K562 (cell line): ENCODE results near the gene PLK5. TPM values are rescaled to one million over a fixed set of nuclear protein-coding genes. Genes with fewer than 3 reads are reported as not detected.
"Not testable (repeated sequence)": the region's sequence is repeated elsewhere in the genome, so short reads cannot be mapped to it uniquely, and the experiment has no call there.

Experiments
- ATAC-seq: fragments of 200-7000 bp; cut with Tn5 transposase; 3 replicates; pipeline ENCODE4 v1.9.1; 2020; ENCODE audit warnings: moderate library complexity
- BruUV-seq: library from RNA; stranded (reverse); fragments of 400-500 nt; replicated peaks from 2 replicates; lab custom pipeline; 2021; lab: Mats Ljungman, UMichigan
- CTCF ChIA-PET: fragments of 300-600 bp; formaldehyde crosslinking; extraction: SDS; loops from one replicate; lab custom pipeline; 2021; ENCODE audit warnings: low intra/inter-chr PET ratio; lab: Yijun Ruan, JAX
- POLR2A ChIA-PET: fragments of 300-600, 350-650 bp; sonication (Branson Sonifier 250); formaldehyde crosslinking; extraction: SDS; loops from one replicate; lab custom pipeline; 2021; ENCODE audit warnings: antibody characterized with exemption, inconsistent platforms; lab: Yijun Ruan, JAX
- DNase-seq, 4 experiments: peaks; one replicate each; pipeline versions ENCODE4 v3.0.0 to v3.0.0-alpha.2; 2011 to 2018; ENCODE audit warnings: low spot score in 3 of 4, mixed read lengths in 3 of 4; ENCODE audit errors: extremely low read depth in 1 of 4
- FAIRE-seq: peaks from 2 replicates; lab custom pipeline; 2011; peaks lifted over from hg19 to GRCh38; lab: Jason Lieb, UNC
- H2AFZ ChIP-seq: 2 replicates; pipeline ENCODE4 v1.6.0; 2011; ENCODE audit warnings: low read depth, low read length, control low read depth, inconsistent platforms
- H3K27ac ChIP-seq: fragments of 200-600 bp; 3 replicates; pipeline ENCODE4 v1.8.0; 2011; ENCODE audit warnings: low read depth, mild to moderate bottlenecking, control low read depth, inconsistent platforms, low read length, moderate library complexity, mixed read lengths; ENCODE audit errors: extremely low read depth
- H3K27me3 ChIP-seq, 2 experiments: fragments of 300-600 bp in 1 of 2; 2 replicates in 1 of 2; 3 replicates in 1 of 2; pipeline versions ENCODE4 v1.6.0 to v1.8.0; 2011; ENCODE audit warnings: inconsistent platforms in 2 of 2, low read length in 2 of 2, mild to moderate bottlenecking in 1 of 2, mixed read lengths in 1 of 2, moderate library complexity in 1 of 2; ENCODE audit not compliant: control insufficient read depth in 2 of 2, insufficient read depth in 2 of 2
- H3K36me3 ChIP-seq: fragments of 300-600 bp; 3 replicates; pipeline ENCODE4 v1.8.0; 2011; ENCODE audit warnings: mild to moderate bottlenecking, low read length, inconsistent platforms; ENCODE audit not compliant: control insufficient read depth, insufficient read depth
- H3K4me1 ChIP-seq, 2 experiments: fragments of 200-600 bp in 1 of 2; replicated peaks in 1 of 2; 2 replicates in 1 of 2; 3 replicates in 1 of 2; pipeline versions ENCODE4 v1.5.1 to v1.8.0; 2011; ENCODE audit warnings: inconsistent platforms in 2 of 2, low read length in 2 of 2, mild to moderate bottlenecking in 1 of 2, mixed read lengths in 1 of 2, moderate library complexity in 1 of 2; ENCODE audit not compliant: control insufficient read depth in 2 of 2, insufficient read depth in 2 of 2
- H3K4me2 ChIP-seq: 2 replicates; pipeline ENCODE4 v1.6.1; 2011; ENCODE audit warnings: low read length, control low read depth, inconsistent platforms, mixed read lengths; ENCODE audit not compliant: insufficient read depth
- H3K4me3 ChIP-seq: fragments of 200-600 bp; sonication (generic), shearing (Covaris generic); 2 replicates; pipeline ENCODE4 v1.5.1; 2016; ENCODE audit warnings: control low read depth, inconsistent platforms
- H3K79me2 ChIP-seq: fragments of 200-600 bp; 3 replicates; pipeline ENCODE4 v1.8.0; 2011; ENCODE audit warnings: low read length, inconsistent platforms; ENCODE audit not compliant: control insufficient read depth, insufficient read depth
- H3K9ac ChIP-seq, 2 experiments: 2 replicates each; pipeline versions ENCODE4 v1.6.0 to v1.6.1; 2011; ENCODE audit warnings: low read depth in 2 of 2, low read length in 2 of 2, control low read depth in 1 of 2, inconsistent platforms in 1 of 2, mild to moderate bottlenecking in 1 of 2, mixed read lengths in 1 of 2; ENCODE audit not compliant: insufficient read depth in 1 of 2
- H3K9me1 ChIP-seq: one replicate; pipeline ENCODE4 v1.6.0; 2011; ENCODE audit warnings: inconsistent platforms, mild to moderate bottlenecking, low read length, moderate library complexity; ENCODE audit not compliant: control insufficient read depth, insufficient read depth
- H3K9me3 ChIP-seq: replicated peaks from 2 replicates; pipeline ENCODE4 v1.5.1; 2011; ENCODE audit warnings: low read depth, low read length, inconsistent platforms; ENCODE audit not compliant: control insufficient read depth, insufficient read depth
- H4K20me1 ChIP-seq: replicated peaks from 2 replicates; pipeline ENCODE4 v1.6.1; 2011; ENCODE audit warnings: low read length, inconsistent platforms, mixed read lengths; ENCODE audit not compliant: control insufficient read depth, insufficient read depth
- COPS2 ChIP-seq: fragments of 450-650 bp; conservative IDR thresholded peaks from 2 replicates; pipeline ENCODE4 v1.6.1; 2016; ENCODE audit warnings: mild to moderate bottlenecking, moderate library complexity
- MAZ ChIP-seq, 2 experiments: fragments of 450-650 bp in 1 of 2; sonication (generic) in 1 of 2; formaldehyde crosslinking; IDR thresholded peaks in 1 of 2; conservative IDR thresholded peaks in 1 of 2; 2 replicates each; pipeline versions ENCODE4 v1.4.0 to v1.5.0; 2020; ENCODE audit warnings: mild to moderate bottlenecking in 1 of 2, missing genetic modification reagents in 1 of 2
- ZNF707 ChIP-seq: fragments of 250-450 bp; sonication (Bioruptor Pico); conservative IDR thresholded peaks from 2 replicates; pipeline ENCODE4 v1.8.0; 2022; ENCODE audit warnings: inconsistent platforms, mild to moderate bottlenecking, moderate library complexity
- WGBS: fragments of 100-300 bp; shearing (Covaris generic); methylation state at CpG from one replicate; pipeline ENCODE4 v1.1.6; 2016; ENCODE audit warnings: low coverage, mixed read lengths; ENCODE audit not compliant: insufficient coverage; ENCODE audit errors: missing lambda C conversion rate; 5-methylcytosine and 5-hydroxymethylcytosine counted together
- in situ Hi-C: fragments of 300-500 bp; cut with MboI; formaldehyde crosslinking; loops from 4 replicates; pipeline ENCODE4 v1.15.0; 2018; ENCODE audit warnings: inconsistent platforms, mixed read lengths
- intact Hi-C: fragments of 100-400 bp; cut with micrococcal nuclease; formaldehyde crosslinking; loops from 2 replicates; pipeline ENCODE4 v1.14.2; 2022
- polyA plus RNA-seq, 8 experiments: library from polyadenylated mRNA; depleted of rRNA in 4 of 8; stranded (reverse) in 5 of 8; unstranded in 3 of 8; fragments of >200 nt; fragmentation: Nextera tagmentation in 2 of 8; fragmentation: Illumina TruSeq in 1 of 8; extraction: Ambion mirVana in 2 of 8; extraction: Trizol in 1 of 8; gene quantifications; 2 replicates each; pipeline versions ENCODE4 v1.2.1 to v1.2.3, GENCODE V29; 2011 to 2014; ENCODE audit warnings: inconsistent platforms in 1 of 8, missing spikeins in 1 of 8
- total RNA-seq, 7 experiments: library from RNA; depleted of rRNA in 6 of 7; stranded (reverse); fragments of >200 nt in 6 of 7; fragmentation: Illumina TruSeq in 2 of 7; extraction: Trizol in 2 of 7; gene quantifications; 2 replicates each; pipeline versions ENCODE4 v1.2.1 to v1.2.3, GENCODE V29; 2011 to 2021; ENCODE audit warnings: low replicate concordance in 1 of 7
- TF ChIP-seq, protein P1 (sequence below): fragments of 450-650 bp; IDR thresholded peaks from 2 replicates; pipeline ENCODE4 v1.6.1; 2016; ENCODE audit warnings: borderline replicate concordance
- TF ChIP-seq, protein P2 (sequence below): fragments of 250-450 bp; sonication (Bioruptor Pico); IDR thresholded peaks from 2 replicates; pipeline ENCODE4 v1.4.0; 2020; ENCODE audit warnings: mild to moderate bottlenecking

Gene PLK5
- total and polyA plus RNA-seq, 9 of the 15 experiments (the other 6 are each of a cell fraction or from before 2014, with no cell fraction given), result 0.04 to 0.23 (median 0.11) TPM; not detected in 5

DNA sequence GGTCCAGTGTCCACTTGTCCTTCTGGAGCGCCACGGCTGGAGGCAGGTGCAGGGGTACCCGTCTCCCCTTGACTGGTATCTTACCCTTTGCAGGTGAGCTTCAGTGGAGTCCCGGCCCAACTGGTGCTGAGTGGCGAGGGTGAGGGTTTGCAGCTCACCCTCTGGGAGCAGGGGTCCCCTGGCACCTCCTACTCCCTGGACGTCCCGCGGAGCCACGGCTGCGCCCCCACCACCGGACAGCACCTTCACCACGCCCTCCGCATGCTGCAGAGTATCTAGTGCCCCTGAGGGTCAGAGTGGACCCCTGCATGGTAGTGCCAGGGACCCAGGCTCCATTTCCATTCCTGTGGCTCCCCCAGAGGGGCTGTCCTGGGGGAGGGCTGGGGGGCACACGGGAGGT is 11.1 kb downstream of the PLK5 start (continued):
- TF ChIP-seq, protein P1, sequence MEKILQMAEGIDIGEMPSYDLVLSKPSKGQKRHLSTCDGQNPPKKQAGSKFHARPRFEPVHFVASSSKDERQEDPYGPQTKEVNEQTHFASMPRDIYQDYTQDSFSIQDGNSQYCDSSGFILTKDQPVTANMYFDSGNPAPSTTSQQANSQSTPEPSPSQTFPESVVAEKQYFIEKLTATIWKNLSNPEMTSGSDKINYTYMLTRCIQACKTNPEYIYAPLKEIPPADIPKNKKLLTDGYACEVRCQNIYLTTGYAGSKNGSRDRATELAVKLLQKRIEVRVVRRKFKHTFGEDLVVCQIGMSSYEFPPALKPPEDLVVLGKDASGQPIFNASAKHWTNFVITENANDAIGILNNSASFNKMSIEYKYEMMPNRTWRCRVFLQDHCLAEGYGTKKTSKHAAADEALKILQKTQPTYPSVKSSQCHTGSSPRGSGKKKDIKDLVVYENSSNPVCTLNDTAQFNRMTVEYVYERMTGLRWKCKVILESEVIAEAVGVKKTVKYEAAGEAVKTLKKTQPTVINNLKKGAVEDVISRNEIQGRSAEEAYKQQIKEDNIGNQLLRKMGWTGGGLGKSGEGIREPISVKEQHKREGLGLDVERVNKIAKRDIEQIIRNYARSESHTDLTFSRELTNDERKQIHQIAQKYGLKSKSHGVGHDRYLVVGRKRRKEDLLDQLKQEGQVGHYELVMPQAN, result no peak
- TF ChIP-seq COPS2 (no peak), MAZ (CRISPR knock-in tag; conservative IDR thresholded peaks at IDR 0.05 in 1 of 2, IDR thresholded peaks at IDR 0.05 in 1 of 2) (no peak)
- TF ChIP-seq, protein P2, sequence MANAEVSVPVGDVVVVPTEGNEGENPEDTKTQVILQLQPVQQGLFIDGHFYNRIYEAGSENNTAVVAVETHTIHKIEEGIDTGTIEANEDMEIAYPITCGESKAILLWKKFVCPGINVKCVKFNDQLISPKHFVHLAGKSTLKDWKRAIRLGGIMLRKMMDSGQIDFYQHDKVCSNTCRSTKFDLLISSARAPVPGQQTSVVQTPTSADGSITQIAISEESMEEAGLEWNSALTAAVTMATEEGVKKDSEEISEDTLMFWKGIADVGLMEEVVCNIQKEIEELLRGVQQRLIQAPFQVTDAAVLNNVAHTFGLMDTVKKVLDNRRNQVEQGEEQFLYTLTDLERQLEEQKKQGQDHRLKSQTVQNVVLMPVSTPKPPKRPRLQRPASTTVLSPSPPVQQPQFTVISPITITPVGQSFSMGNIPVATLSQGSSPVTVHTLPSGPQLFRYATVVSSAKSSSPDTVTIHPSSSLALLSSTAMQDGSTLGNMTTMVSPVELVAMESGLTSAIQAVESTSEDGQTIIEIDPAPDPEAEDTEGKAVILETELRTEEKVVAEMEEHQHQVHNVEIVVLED (CRISPR knock-in tag), result no peak

DNA sequence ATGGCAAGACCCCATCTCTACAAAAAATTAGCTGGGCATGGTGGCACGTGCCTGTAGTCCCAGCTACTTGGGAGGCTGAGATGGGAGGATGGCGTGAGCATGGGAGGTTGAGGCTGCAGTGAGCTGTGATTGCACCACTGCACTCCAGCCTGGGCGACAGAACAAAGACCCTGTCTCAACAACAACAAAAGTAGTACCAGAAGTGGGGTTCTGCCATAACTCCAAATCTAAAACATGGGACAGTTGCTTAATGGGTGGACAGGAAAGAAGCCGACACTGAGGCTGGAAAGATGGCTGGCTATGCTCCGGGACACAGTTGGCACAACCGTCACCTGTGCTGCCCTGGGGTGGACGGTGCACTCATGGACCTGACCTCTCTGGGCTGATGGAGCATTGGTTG is 11.8 kb downstream of the PLK5 start:
- H3K9me3 ChIP-seq, H3K27ac ChIP-seq, in situ Hi-C loops, ATAC-seq, H4K20me1 ChIP-seq, DNase-seq, intact Hi-C loops, H2AFZ ChIP-seq, BruUV-seq, POLR2A ChIA-PET, H3K36me3 ChIP-seq, H3K9me1 ChIP-seq, H3K4me2 ChIP-seq, CTCF ChIA-PET, H3K9ac ChIP-seq, FAIRE-seq, H3K79me2 ChIP-seq, H3K4me3 ChIP-seq: not testable (repeated sequence)
- TF ChIP-seq ZNF707 (CRISPR knock-in tag), result peak; percentile 76; the same call in 1 of the 2 replicates
- peaks cover 0 to 22% of the 10 kb centered on the region in 2 experiments; a peak in 2 of 5 replicates for H3K4me1 ChIP-seq
- 64% methylated on average over 7 of the region's 7 CpGs for WGBS
- peaks cover 0 to 14% of the 10 kb centered on the region in 2 experiments; a peak in 1 of 5 replicates for H3K27me3 ChIP-seq
